OCI-LY1 (cell line): ENCODE results near the gene DOLPP1.

Experiments
- H2AFZ ChIP-seq: fragments of 200-600 bp; sonication (generic), shearing (Covaris generic); 2 replicates; pipeline ENCODE4 v1.6.0; 2014; ENCODE audit warnings: antibody characterized with exemption, mild to moderate bottlenecking, low read length
- H3F3A ChIP-seq: fragments of 200-600 bp; sonication (generic), shearing (Covaris generic); 2 replicates; pipeline ENCODE4 v1.6.0; 2014; ENCODE audit warnings: mild to moderate bottlenecking, antibody characterized with exemption, low read length, moderate library complexity; ENCODE audit not compliant: insufficient read depth
- H3K27ac ChIP-seq: fragments of 200-600 bp; sonication (generic); 2 replicates; pipeline ENCODE4 v1.5.1; 2014; ENCODE audit warnings: low read length, mixed run types, mild to moderate bottlenecking, low read depth; ENCODE audit not compliant: poor library complexity, severe bottlenecking
- H3K27me3 ChIP-seq: fragments of 200-600 bp; sonication (generic); 2 replicates; pipeline ENCODE4 v1.6.0; 2014; ENCODE audit warnings: antibody characterized with exemption, mild to moderate bottlenecking, low read length, moderate library complexity; ENCODE audit not compliant: insufficient read depth
- H3K36me3 ChIP-seq: fragments of 200-600 bp; sonication (generic); 2 replicates; pipeline ENCODE4 v1.6.1; 2014; ENCODE audit warnings: mild to moderate bottlenecking, antibody characterized with exemption, low read length, moderate library complexity, mixed read lengths; ENCODE audit not compliant: insufficient read depth
- H3K4me1 ChIP-seq: fragments of 200-600 bp; sonication (generic); 2 replicates; pipeline ENCODE4 v1.5.1; 2014; ENCODE audit warnings: mild to moderate bottlenecking, low read length, moderate library complexity; ENCODE audit not compliant: insufficient read depth, severe bottlenecking
- H3K4me2 ChIP-seq: fragments of 200-600 bp; sonication (generic), shearing (Covaris generic); 2 replicates; pipeline ENCODE4 v1.6.1; 2014; ENCODE audit warnings: low read length
- H3K4me3 ChIP-seq: fragments of 200-600 bp; sonication (generic); 2 replicates; pipeline ENCODE4 v1.5.1; 2014; ENCODE audit warnings: low read length, low read depth, mild to moderate bottlenecking, mixed read lengths; ENCODE audit not compliant: poor library complexity, severe bottlenecking
- H3K79me2 ChIP-seq: fragments of 200-600 bp; shearing (Covaris generic); 2 replicates; pipeline ENCODE4 v1.6.1; 2016; ENCODE audit warnings: mixed run types, low read length, mixed read lengths; ENCODE audit not compliant: insufficient read depth
- H3K9ac ChIP-seq: fragments of 200-600 bp; sonication (generic), shearing (Covaris generic); 2 replicates; pipeline ENCODE4 v1.6.1; 2014; ENCODE audit warnings: mild to moderate bottlenecking, low read length, mixed read lengths
- H3K9me2 ChIP-seq: fragments of 200-600 bp; sonication (generic), shearing (Covaris generic); 2 replicates; pipeline ENCODE4 v1.6.1; 2014; ENCODE audit warnings: low read depth, mild to moderate bottlenecking, low read length, mixed read lengths
- H3K9me3 ChIP-seq: fragments of 200-600 bp; shearing (Covaris generic); 2 replicates; pipeline ENCODE4 v1.6.1; 2014; ENCODE audit warnings: low read length, mixed read lengths
- H4K20me1 ChIP-seq: fragments of 200-600 bp; sonication (generic), shearing (Covaris generic); 2 replicates; pipeline ENCODE4 v1.6.0; 2016; ENCODE audit warnings: mild to moderate bottlenecking, low read length; ENCODE audit not compliant: insufficient read depth
- EZH2 ChIP-seq: fragments of 200-600 bp; sonication (generic), shearing (Covaris generic); IDR thresholded peaks from 2 replicates; pipeline ENCODE4 v1.8.0; 2017; ENCODE audit warnings: borderline replicate concordance, mixed run types, mild to moderate bottlenecking, antibody characterized with exemption, low read length, moderate library complexity, mixed read lengths
- TF ChIP-seq, protein P1 (sequence below): fragments of 200-600 bp; sonication (generic), shearing (Covaris generic); IDR thresholded peaks from 2 replicates; pipeline ENCODE4 v1.5.1; 2017; ENCODE audit warnings: mild to moderate bottlenecking, antibody characterized with exemption, low read length, moderate library complexity, mixed read lengths

DOLPP1 gene

DNA sequence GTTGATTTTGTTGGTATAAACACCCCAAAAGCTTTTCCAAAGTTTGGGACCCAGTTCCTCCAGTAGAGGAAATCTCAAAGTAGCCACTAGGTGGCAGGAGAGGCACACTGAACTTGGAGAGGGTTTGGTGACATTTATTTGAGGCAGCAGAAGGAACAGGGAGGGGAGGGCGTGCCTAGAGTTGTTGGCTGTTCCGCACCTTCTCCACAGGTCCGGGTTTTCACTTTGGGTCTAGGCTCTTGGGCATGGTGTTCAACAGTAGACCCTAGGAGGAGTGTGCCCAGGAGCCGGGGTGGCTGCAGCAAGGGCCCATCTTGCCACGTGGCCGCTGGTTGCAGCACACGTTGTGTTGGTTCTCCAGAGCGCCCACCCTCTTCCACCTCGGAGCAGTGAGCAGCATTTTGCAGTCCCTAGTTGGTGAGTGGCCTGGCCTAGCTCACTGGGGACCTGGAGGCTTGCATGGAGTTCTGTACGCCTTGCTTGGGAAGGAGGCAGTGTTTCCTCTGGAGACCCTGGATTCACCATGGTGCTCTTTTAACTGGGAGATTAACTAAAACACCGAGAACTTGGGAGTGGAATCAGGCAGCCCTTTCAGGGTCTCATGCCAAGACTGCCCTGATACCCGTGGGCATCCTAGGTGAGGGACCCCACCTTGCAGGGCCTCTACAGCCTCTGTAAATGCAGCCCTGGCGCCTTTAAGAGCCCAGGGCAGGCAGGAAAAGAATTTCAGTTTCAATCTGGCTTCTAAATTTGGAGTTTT is 58.5 kb downstream of the DOLPP1 start:
- Histone ChIP-seq H3K9me2 (no peaks in the 10 kb centered on the region), H4K20me1 (no peaks in the 10 kb centered on the region), H3K4me3 (peak overlapping the region; percentile 49), H3K27me3 (no peaks in the 10 kb centered on the region), H3K4me1 (peaks cover 44% of the 10 kb centered on the region), H3K27ac (peak overlapping the region; percentile 97), H3K9me3 (no peaks in the 10 kb centered on the region), H2AFZ (no peak overlapping the region), H3K79me2 (no peaks in the 10 kb centered on the region), H3K4me2 (peak overlapping the region; percentile 76), H3F3A (peaks cover 5% of the 10 kb centered on the region; the same call in 1 of the 2 replicates), H3K9ac (peak overlapping the region; percentile 84), H3K36me3 (peaks cover 46% of the 10 kb centered on the region)
- no peak for TF ChIP-seq EZH2
- TF ChIP-seq, protein P1, sequence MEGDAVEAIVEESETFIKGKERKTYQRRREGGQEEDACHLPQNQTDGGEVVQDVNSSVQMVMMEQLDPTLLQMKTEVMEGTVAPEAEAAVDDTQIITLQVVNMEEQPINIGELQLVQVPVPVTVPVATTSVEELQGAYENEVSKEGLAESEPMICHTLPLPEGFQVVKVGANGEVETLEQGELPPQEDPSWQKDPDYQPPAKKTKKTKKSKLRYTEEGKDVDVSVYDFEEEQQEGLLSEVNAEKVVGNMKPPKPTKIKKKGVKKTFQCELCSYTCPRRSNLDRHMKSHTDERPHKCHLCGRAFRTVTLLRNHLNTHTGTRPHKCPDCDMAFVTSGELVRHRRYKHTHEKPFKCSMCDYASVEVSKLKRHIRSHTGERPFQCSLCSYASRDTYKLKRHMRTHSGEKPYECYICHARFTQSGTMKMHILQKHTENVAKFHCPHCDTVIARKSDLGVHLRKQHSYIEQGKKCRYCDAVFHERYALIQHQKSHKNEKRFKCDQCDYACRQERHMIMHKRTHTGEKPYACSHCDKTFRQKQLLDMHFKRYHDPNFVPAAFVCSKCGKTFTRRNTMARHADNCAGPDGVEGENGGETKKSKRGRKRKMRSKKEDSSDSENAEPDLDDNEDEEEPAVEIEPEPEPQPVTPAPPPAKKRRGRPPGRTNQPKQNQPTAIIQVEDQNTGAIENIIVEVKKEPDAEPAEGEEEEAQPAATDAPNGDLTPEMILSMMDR = peak; percentile 96

GRCh38 chr9:129139993-129140396 is 59.1 kb downstream of the DOLPP1 start:
- Histone ChIP-seq H3K4me2 (peak overlapping the region; percentile 76), H2AFZ (no peak overlapping the region), H4K20me1 (no peaks in the 10 kb centered on the region), H3K27ac (peak overlapping the region; percentile 97), H3K9me2 (no peaks in the 10 kb centered on the region), H3F3A (peaks cover 5% of the 10 kb centered on the region; the same call in 1 of the 2 replicates), H3K36me3 (peaks cover 41% of the 10 kb centered on the region), H3K4me3 (peak overlapping the region; percentile 49), H3K4me1 (peaks cover 44% of the 10 kb centered on the region), H3K9ac (peak overlapping the region; percentile 84), H3K27me3 (no peaks in the 10 kb centered on the region), H3K79me2 (no peaks in the 10 kb centered on the region), H3K9me3 (no peaks in the 10 kb centered on the region)
- TF ChIP-seq, protein P1 = no peak
- no peak for TF ChIP-seq EZH2
